ENCODE results near the gene EPS8L2.

Gene EPS8L2

GRCh38 chr11:698493-699115 is 7.4 kb upstream of the EPS8L2 start:
- H3K4me3 ChIP-seq (ENCODE audit: low read depth, low read length), result no peak overlapping the region
- no peak for DNase-seq
- TF ChIP-seq, protein P1, sequence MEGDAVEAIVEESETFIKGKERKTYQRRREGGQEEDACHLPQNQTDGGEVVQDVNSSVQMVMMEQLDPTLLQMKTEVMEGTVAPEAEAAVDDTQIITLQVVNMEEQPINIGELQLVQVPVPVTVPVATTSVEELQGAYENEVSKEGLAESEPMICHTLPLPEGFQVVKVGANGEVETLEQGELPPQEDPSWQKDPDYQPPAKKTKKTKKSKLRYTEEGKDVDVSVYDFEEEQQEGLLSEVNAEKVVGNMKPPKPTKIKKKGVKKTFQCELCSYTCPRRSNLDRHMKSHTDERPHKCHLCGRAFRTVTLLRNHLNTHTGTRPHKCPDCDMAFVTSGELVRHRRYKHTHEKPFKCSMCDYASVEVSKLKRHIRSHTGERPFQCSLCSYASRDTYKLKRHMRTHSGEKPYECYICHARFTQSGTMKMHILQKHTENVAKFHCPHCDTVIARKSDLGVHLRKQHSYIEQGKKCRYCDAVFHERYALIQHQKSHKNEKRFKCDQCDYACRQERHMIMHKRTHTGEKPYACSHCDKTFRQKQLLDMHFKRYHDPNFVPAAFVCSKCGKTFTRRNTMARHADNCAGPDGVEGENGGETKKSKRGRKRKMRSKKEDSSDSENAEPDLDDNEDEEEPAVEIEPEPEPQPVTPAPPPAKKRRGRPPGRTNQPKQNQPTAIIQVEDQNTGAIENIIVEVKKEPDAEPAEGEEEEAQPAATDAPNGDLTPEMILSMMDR (IDR thresholded peaks at IDR 0.05; ENCODE audit: low read depth, low read length, missing control alignments), result no peak
- H3K36me3 ChIP-seq (replicated peaks), result peaks cover 5% of the 10 kb centered on the region
- no peak overlapping the region for H3K27ac ChIP-seq
- no peaks in the 10 kb centered on the region for H3K27me3 ChIP-seq (replicated peaks)
- in situ Hi-C loops (cut with HindIII; ENCODE audit: low pct_ligation_motif_present, low sequenced_read_pairs), result no loop called here

GRCh38 chr11:699116-699508 is 6.9 kb upstream of the EPS8L2 start:
- H3K36me3 ChIP-seq (replicated peaks), result peaks cover 5% of the 10 kb centered on the region
- no peak overlapping the region for H3K4me3 ChIP-seq (ENCODE audit: low read depth, low read length)
- TF ChIP-seq, protein P1 (IDR thresholded peaks at IDR 0.05; ENCODE audit: low read depth, low read length, missing control alignments), result no peak
- no peaks in the 10 kb centered on the region for H3K27me3 ChIP-seq (replicated peaks)
- no peak for DNase-seq
- in situ Hi-C loops (cut with HindIII; ENCODE audit: low pct_ligation_motif_present, low sequenced_read_pairs), result no loop called here
- no peak overlapping the region for H3K27ac ChIP-seq

- no peak overlapping the region for H3K27ac ChIP-seq
- H3K36me3 ChIP-seq (replicated peaks), result peaks cover 5% of the 10 kb centered on the region
- in situ Hi-C loops (cut with HindIII; ENCODE audit: low pct_ligation_motif_present, low sequenced_read_pairs), result no loop called here
- H3K4me3 ChIP-seq (ENCODE audit: low read depth, low read length), result no peak overlapping the region
- no peaks in the 10 kb centered on the region for H3K27me3 ChIP-seq (replicated peaks)
- no peak for DNase-seq
- TF ChIP-seq, protein P1 (IDR thresholded peaks at IDR 0.05; ENCODE audit: low read depth, low read length, missing control alignments), result no peak
Observed at GRCh38 chr11:699753-700152, 6.3 kb upstream of the EPS8L2 start.

DNA sequence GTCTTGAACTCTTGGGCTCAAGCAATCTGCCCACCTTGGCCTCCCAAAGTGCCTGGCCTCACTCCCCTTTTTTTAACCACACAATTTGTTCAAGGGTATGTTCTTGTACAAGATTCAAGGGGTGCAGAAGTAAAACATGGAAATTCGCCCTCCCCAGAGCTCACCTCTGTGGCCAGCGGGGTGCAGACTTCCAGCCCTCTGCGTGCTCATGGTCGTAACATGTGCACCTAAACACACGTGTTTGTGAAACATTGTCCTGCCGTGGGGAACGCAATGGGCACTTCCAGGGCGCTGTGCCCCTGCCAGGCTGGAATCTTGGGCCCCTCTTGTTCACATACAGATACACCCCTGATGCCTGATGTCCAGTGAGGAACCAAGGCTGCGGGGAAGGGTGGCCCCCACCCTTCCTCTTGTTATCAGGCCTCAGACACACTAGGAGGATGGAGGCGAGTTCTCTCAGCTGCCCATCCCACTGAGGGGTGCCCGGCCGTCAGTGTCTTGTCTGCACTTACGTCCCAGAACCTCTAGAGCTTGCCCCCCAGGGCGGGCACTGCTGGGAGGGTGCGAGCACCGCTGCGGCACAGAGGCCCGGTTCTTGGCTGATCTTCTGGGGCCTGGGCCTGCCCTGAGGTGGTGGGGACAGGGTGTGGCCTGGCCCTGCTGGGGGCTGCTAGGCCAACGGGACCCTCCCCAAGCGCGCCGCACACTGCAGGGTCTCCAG is 4.1 kb upstream of the EPS8L2 start:
- no peak for DNase-seq
- H3K27ac ChIP-seq, result no peak overlapping the region
- in situ Hi-C loops (cut with HindIII; ENCODE audit: low pct_ligation_motif_present, low sequenced_read_pairs), result no loop called here
- no peaks in the 10 kb centered on the region for H3K27me3 ChIP-seq (replicated peaks)
- H3K4me3 ChIP-seq (ENCODE audit: low read depth, low read length), result no peak overlapping the region
- TF ChIP-seq, protein P1 (IDR thresholded peaks at IDR 0.05; ENCODE audit: low read depth, low read length, missing control alignments), result no peak
- peaks cover 3% of the 10 kb centered on the region for H3K36me3 ChIP-seq (replicated peaks)

DNA sequence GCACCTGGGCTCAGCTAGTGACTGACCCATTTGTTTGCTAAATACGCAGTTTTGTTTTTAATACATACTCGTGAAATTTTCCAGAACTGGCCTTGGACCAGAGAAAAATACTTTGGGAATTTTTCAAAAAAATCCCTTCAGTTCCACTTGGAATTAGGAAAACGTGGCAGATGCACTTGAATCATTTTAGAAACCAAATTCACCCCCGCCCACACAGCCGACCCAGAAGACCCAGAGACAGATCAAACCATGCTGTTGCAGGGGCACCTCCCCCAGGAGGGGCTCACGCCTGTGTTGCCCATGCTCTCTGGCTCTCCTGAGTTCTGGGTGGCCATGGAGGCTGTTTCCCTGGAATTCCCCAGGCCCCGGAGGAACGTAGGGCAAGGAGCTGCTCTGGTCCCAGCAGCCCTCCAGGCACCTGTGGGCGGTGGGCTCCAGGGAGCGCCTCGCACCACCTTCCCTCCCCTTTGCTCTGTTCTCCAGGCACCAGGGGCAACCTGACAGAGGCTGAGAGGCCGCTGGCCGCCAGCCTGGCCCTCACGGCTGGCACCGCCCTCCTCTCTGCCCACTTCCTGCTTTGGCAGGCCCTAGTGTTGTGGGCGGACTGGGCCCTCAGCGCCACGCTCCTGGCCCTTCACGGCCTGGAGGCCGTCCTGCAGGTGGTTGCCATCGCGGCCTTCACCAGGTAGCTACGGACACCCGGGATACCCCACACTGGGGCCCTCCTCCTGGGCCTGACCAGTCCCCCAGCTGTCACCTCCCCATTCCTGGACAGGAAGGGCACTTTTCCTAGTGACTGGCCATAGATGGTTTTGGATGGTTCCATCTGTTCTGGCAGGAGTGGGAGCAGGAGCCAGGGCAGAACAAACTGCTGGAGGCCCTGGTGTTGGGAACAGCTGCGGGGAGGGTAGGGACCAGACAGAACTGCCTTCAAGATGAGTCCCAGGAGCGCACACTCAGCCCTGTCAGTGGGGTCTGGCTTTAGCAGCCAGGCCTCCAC is 3.3 kb upstream of the EPS8L2 start:
- H3K36me3 ChIP-seq (replicated peaks), result peaks cover 3% of the 10 kb centered on the region
- in situ Hi-C loops (cut with HindIII; ENCODE audit: low pct_ligation_motif_present, low sequenced_read_pairs), result no loop called here
- TF ChIP-seq, protein P1 (IDR thresholded peaks at IDR 0.05; ENCODE audit: low read depth, low read length, missing control alignments), result no peak
- no peaks in the 10 kb centered on the region for H3K27me3 ChIP-seq (replicated peaks)
- no peak overlapping the region for H3K27ac ChIP-seq
- no peak overlapping the region for H3K4me3 ChIP-seq (ENCODE audit: low read depth, low read length)
- DNase-seq, result no peak

Data from brain microvascular endothelial cell (primary cell).